NOMO-1 treated with DMSO at 0.1 percent for 48 hours (cell line): ENCODE results near the gene NLRP14.

Experiments
- DNase-seq: peaks from one replicate; lab custom pipeline; 2025; ENCODE audit not compliant: unreplicated experiment; lab: John Stamatoyannopoulos, UW

The NLRP14 gene

DNA sequence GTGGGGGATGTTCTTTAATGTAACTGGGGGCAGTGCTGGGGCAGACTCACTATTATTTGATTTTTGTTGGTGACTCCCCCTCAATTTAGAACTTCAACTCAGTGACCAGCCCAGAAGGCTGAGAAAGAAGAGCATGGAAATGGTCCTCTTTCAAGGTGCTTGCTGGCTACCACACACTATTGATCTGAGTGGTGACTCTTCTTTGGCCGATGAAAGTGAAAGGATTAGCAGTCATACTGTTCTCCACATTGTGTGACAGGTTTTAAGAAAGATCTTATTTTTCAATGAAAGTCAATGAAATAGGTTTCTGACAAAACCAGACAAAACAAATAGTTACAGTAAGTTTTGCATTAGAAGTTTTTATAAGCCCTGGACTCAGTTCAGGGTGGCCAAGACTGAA lies 29.9 kb downstream of the NLRP14 start:
- DNase-seq, result no peak

GRCh38 chr11:7056828-7057513 lies 36.7 kb downstream of the NLRP14 start:
- DNase-seq, result no peak

- no peak for DNase-seq
These were observed 37.4 kb downstream of the NLRP14 start for GRCh38 chr11:7057641-7058040.

- no peak for DNase-seq
These were observed 40.6 kb downstream of the NLRP14 start for GRCh38 chr11:7060868-7061267.

- DNase-seq, result no peak
These were observed 42.3 kb downstream of the NLRP14 start for GRCh38 chr11:7062534-7062933.

DNA sequence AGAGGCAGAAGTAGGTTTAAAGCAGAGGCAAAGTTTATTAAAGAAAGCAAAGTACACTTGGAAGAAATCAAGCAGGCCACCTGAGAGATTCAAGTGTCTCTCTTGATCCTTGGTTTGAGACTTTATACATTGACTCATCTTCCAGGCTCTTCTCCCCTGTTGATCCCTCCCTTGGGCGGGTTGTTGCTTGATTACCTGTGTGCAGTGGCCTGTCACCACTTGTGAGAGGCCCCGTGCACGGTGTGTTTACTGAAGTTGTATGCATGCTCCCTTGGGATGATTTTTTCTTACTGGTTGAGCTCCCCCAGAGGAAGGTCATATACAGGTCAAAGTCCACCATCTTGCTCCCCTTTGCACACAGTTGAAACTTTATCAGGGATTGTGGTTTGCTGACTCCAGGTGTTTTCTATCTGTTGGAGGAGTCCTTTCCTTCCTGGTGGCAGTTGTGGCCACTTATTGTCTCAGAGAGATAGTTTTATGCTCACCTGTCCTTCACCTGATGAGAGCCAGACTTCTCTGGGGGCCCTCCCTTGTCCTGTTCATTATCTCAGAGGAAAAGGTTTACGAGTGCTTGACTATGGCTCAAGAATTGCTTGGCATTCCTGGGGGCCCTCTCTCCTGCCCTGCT lies 52.2 kb downstream of the NLRP14 start:
- no peak for DNase-seq

GRCh38 chr11:7077101-7077500 lies 56.8 kb downstream of the NLRP14 start:
- DNase-seq, result no peak

DNA sequence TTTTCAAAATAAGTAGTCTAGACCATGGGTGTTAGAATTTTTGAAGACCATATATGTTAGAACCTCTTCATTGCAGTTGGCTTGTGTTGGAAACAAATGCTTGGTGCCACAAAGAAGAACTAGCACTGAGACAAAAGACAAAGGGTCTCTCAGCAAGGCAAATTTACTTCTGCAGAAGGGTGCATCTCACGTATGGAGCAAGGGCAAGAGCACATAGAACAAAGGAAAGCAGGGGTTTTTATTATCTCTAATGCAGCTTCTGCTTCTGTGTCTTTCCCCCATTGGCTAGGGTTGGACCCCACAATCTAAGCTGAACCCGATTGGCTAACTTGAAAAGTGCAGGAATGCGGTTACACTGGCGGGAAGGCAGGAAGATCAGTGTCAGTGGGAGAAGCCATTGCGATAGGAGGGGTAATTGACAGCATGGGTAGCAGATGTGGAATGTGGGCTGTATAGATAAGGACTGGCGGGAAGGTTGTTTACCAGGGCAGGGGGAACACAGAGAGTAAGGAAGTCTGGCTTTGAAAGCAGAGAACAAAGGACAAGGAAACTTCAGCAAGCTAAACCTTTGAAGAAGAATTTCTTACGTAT lies 59.4 kb downstream of the NLRP14 start:
- DNase-seq, result no peak

DNA sequence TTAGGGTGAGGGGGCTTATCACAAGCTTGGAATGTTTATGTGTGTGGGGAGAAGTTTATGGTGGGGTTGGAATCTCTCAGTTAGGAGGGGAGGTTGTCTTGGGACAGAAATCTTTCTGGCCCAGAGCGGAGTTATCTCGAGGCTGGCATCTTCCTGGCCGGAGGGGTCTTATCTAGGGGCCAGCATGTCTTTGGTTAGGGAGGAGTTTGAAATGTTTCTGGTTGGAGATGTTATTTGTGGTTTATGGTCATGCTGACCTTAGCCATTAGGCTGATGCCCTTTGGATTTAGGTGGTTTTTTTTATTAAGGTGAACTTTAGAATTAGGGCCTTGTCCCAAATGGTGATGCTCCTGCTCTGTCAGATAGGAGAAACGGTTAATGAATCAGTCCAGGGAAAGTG lies 60.6 kb downstream of the NLRP14 start:
- no peak for DNase-seq

DNA sequence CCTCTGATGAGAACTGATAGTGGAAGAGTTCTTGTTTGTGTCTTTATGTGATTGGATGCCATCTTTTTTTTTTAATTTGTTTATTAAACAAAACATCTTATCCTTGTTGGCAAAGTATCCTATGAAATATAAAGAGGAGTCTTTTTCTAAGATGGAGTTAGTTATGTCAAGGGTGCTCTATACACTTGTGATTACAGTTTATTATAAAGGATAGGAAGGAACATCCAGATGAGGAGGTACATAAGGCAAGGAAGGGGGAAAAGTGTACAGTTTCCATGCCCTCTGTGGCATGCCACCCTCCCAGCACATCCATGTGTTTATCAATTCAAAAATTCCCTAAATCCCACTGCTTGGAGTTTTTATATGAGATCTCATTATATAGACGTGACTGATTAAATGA lies 61.2 kb downstream of the NLRP14 start:
- DNase-seq, result no peak

DNA sequence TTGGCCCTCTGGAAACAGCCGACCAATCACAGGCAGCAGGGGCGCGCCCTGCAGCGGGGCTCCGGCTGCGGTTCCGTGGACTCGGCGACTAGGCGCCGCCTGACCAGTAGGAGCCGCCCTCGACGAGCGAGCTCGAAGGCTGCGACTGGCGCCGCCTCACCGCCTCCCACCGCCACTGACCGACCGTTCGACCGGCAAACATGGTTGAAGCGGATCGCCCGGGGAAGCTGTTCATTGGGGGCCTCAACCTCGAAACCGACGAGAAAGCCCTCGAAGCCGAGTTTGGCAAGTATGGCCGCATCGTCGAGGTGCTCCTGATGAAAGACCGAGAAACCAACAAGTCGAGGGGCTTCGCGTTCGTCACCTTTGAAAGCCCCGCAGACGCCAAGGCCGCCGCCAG lies 68.6 kb downstream of the NLRP14 start, which contains the start of gene RBMXL2:
Gene RBMXL2, plus strand, starts transcription at position 78 of the 400 bp plus-strand sequence. Its CDS starts 123 bp downstream, at position 201.
- no peak for DNase-seq

DNA sequence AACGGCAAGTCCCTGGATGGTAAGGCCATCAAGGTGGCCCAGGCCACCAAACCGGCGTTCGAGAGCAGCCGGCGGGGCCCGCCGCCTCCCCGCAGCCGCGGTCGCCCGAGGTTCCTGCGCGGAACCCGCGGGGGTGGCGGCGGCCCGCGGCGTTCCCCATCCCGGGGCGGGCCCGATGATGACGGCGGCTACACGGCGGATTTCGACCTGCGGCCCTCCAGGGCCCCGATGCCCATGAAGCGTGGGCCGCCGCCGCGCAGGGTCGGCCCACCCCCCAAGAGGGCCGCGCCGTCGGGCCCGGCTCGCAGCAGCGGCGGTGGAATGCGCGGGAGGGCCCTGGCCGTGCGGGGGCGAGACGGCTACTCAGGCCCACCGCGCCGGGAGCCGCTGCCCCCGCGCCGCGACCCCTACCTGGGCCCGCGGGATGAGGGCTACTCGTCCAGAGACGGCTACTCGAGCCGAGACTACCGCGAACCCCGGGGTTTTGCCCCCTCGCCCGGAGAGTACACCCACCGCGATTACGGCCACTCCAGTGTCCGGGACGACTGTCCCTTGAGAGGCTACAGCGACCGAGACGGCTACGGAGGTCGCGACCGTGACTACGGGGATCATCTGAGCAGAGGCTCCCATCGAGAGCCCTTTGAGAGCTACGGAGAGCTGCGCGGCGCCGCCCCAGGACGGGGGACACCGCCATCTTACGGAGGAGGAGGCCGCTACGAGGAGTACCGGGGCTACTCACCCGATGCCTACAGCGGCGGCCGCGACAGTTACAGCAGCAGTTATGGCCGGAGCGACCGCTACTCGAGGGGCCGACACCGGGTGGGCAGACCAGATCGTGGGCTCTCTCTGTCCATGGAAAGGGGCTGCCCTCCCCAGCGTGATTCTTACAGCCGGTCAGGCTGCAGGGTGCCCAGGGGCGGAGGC lies 69.3 kb downstream of the NLRP14 start:
- no peak for DNase-seq

DNA sequence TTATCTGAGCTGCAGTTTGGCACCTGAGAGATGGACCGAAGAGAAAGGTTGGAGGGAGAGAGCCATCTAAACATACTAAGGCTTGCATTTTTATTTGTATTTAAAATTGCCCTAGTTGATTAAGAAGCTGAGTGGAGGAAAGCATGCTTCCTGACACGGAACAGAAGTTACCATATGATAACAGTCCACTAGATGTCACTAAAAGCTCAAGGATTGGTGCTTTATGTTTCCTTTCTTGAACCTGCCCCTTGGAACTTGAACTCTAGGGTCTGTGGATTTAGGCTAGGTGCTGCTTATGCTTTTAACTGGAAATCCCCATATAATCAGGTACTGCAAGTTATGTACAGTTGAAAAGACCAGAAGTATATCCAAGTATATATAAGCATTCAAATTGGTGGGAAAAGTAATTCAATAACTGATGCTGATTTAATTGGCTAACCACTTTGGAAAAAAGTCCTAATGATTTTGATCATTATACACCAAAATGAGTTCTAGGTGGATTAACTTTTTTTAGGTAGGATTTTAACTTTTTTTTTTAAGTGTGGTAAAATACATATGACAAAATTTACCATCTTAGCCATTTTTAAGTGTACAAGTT lies 78.1 kb downstream of the NLRP14 start:
- peak; percentile 63 for DNase-seq

GRCh38 chr11:7115780-7116179 lies 95.5 kb downstream of the NLRP14 start:
- DNase-seq, result no peak

DNA sequence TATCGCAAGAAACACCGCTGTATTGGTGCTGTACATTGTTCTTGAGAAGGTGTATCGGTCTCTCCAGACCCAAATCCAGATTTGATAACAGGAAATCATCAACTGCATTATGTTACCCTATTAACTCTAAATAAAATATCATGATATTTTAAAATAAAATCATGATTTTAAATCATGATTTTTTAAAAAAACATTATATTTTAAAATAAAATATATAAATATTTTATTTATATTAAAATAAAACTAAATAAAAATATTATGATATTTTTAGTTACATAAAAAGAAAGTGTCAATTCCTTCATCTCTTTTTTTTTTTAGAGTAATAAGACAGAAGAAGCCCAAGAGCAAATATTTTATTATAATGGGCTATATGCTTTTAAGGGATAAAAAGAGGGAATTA lies 96.1 kb downstream of the NLRP14 start:
- DNase-seq, result no peak
